Ovary (tissue), 9 donors: ENCODE measurements around the gene NPTXR. TPM values are rescaled to one million over a fixed set of nuclear protein-coding genes. Genes with fewer than 3 reads are reported as not detected.
"Not testable (repeated sequence)": the region's sequence is repeated elsewhere in the genome, so short reads cannot be mapped to it uniquely, and the experiment has no call there.

ENCODE experiments used
- DNase-seq, 5 donors: peaks; one replicate each; pipeline ENCODE4 v3.0.0-alpha.2; 2019 to 2020
- H3K27ac ChIP-seq, 2 donors: fragments of 200-600 bp; one replicate each; pipeline versions ENCODE4 v1.5.1 to v1.8.0; 2019 to 2022
- H3K27me3 ChIP-seq: fragments of 200-600 bp; one replicate; pipeline ENCODE4 v1.8.0; 2022
- H3K36me3 ChIP-seq: fragments of 200-600 bp; sonication (generic); one replicate; pipeline ENCODE4 v1.5.1; 2019
- H3K4me1 ChIP-seq: one replicate; pipeline ENCODE4 v1.8.1; 2013; ENCODE audit warnings: mild to moderate bottlenecking, moderate library complexity; ENCODE audit not compliant: insufficient read depth
- H3K4me3 ChIP-seq: fragments of 200-600 bp; sonication (generic); one replicate; pipeline ENCODE4 v1.5.1; 2017
- H3K9me3 ChIP-seq, 2 donors: fragments of 200-600 bp in 1 of 2; sonication (generic) in 1 of 2; one replicate each; pipeline versions ENCODE4 v1.5.1 to v1.8.1; 2013 to 2019; ENCODE audit warnings: mild to moderate bottlenecking in 1 of 2, moderate library complexity in 1 of 2
- CTCF ChIP-seq, 3 donors: fragments of 450-650 bp in 2 of 3; fragments of 200-600 bp in 1 of 3; IDR thresholded peaks; one replicate each; pipeline versions ENCODE4 v1.5.1 to v1.8.0; 2016 to 2022; ENCODE audit warnings: antibody characterized with exemption in 3 of 3, mild to moderate bottlenecking in 1 of 3
- EP300 ChIP-seq: sonication (generic); formaldehyde crosslinking; IDR thresholded peaks from one replicate; pipeline ENCODE4 v1.6.1; 2017; ENCODE audit warnings: antibody characterized with exemption
- POLR2A ChIP-seq: fragments of 450-650 bp; IDR thresholded peaks from one replicate; pipeline ENCODE4 v1.6.1; 2017; ENCODE audit warnings: antibody characterized with exemption, mild to moderate bottlenecking, moderate library complexity
- WGBS, 3 donors: extraction: QIAGEN DNeasy Blood & Tissue Kit in 1 of 3; methylation state at CpG; one replicate each; pipeline versions ENCODE4 v1.1.5 to v1.1.7; 2013 to 2017; 5-methylcytosine and 5-hydroxymethylcytosine counted together
- intact Hi-C, 4 donors: fragments of 100-400 bp; cut with DNase I; formaldehyde crosslinking; loops; one replicate each; pipeline versions ENCODE4 v1.11.0 to v1.15.1; 2022 to 2023
- polyA plus RNA-seq, 2 donors: library from polyadenylated mRNA; stranded (reverse); fragments of 200-250 nt in 1 of 2; fragments of 350-450 nt in 1 of 2; fragmentation: Illumina TruSeq in 1 of 2; extraction: RNeasy Lipid Tissue Mini Kit (QIAGEN cat#74804) in 1 of 2; gene quantifications; one replicate each; pipeline ENCODE4 v1.2.3, GENCODE V29; 2013 to 2014
- total RNA-seq, 7 donors: library from RNA; depleted of rRNA in 2 of 7; stranded (reverse); fragments of >200 nt in 2 of 7; fragmentation: NEBNext Ultra II Directional in 3 of 7; extraction: Animal tissue kit (Norgen Biotek cat#: 25700) in 3 of 7; gene quantifications; one replicate each; pipeline versions ENCODE4 v1.1.0 to v1.2.4, GENCODE V29; 2016 to 2023
- donor health status: DM: no; HTN: no; CAD: no; lungs with moderate emphysema.
- donor health status: DM: no; HTN: no; CAD: no.
- donor health status: Bipolar disorder and iron deficiency.
- donor health status: DM: yes; HTN: yes; CAD: no.
- donor health status: DM: no; HTN: no; CAD: no.
- donor health status: DM: yes; HTN: yes; CAD: no.

Gene NPTXR
- total and polyA plus RNA-seq, 9 donors: 5.2 to 23.1 (median 14.9) TPM

- no peak overlapping the region for H3K27ac ChIP-seq
- 58 to 72% (median 67%) methylated on average over 9 of the region's 9 CpGs for WGBS, 3 donors
- H3K4me1 ChIP-seq: peaks cover 10% of the 10 kb centered on the region
- H3K4me3 ChIP-seq: no peak overlapping the region
- intact Hi-C loops: no loop called here
- H3K27me3 ChIP-seq: no peaks in the 10 kb centered on the region
- TF ChIP-seq CTCF (IDR thresholded peaks at IDR 0.05) (no peak), EP300 (no peak), POLR2A (no peak)
- no peak for DNase-seq
- H3K9me3 ChIP-seq: no peaks in the 10 kb centered on the region
- no peaks in the 10 kb centered on the region for H3K36me3 ChIP-seq
Observed at GRCh38 chr22:38858492-38858891, 14.7 kb upstream of the NPTXR start.

- H3K27me3 ChIP-seq, H3K4me3 ChIP-seq, H3K4me1 ChIP-seq, H3K36me3 ChIP-seq, DNase-seq, H3K27ac ChIP-seq, H3K9me3 ChIP-seq, intact Hi-C loops: not testable (repeated sequence)
- 84 to 90% (median 86%) methylated on average over 7 of the region's 7 CpGs for WGBS, 3 donors
Observed at GRCh38 chr22:38854476-38854875, 10.6 kb upstream of the NPTXR start.

- 68 to 70% (median 69%) methylated on average over 5 of the region's 5 CpGs for WGBS, 3 donors
- intact Hi-C loops, H3K4me3 ChIP-seq, H3K36me3 ChIP-seq, H3K4me1 ChIP-seq, H3K27me3 ChIP-seq, H3K9me3 ChIP-seq, H3K27ac ChIP-seq, DNase-seq: not testable (repeated sequence)
Observed at GRCh38 chr22:38853883-38854282, 10.1 kb upstream of the NPTXR start.

- intact Hi-C loops: no loop called here
Observed at GRCh38 chr22:38853196-38853651, 9.4 kb upstream of the NPTXR start.

GRCh38 chr22:38852522-38852921, 8.7 kb upstream of the NPTXR start:
- WGBS, 3 donors: 87 to 100% (median 89%) methylated on average over 1 of the region's 1 CpG
- intact Hi-C loops: no loop called here
- H3K36me3 ChIP-seq: no peaks in the 10 kb centered on the region

More at GRCh38 chr22:38853196-38853651, 9.4 kb upstream of the NPTXR start:
- Histone ChIP-seq H3K9me3 (no peaks in the 10 kb centered on the region), H3K27ac (no peak overlapping the region), H3K36me3 (no peaks in the 10 kb centered on the region), H3K27me3 (no peaks in the 10 kb centered on the region), H3K4me3 (no peak overlapping the region), H3K4me1 (no peaks in the 10 kb centered on the region)
- WGBS, 3 donors: 75 to 82% (median 75%) methylated on average over 9 of the region's 9 CpGs
- no peak for DNase-seq
- no peak for TF ChIP-seq POLR2A
- no peak for TF ChIP-seq CTCF (IDR thresholded peaks at IDR 0.05)
- no peak for TF ChIP-seq EP300

More at GRCh38 chr22:38852522-38852921, 8.7 kb upstream of the NPTXR start:
- no peak for DNase-seq
- no peak for TF ChIP-seq EP300
- TF ChIP-seq CTCF (IDR thresholded peaks at IDR 0.05): no peak
- H3K27ac ChIP-seq: no peak overlapping the region
- H3K9me3 ChIP-seq: no peaks in the 10 kb centered on the region
- H3K4me1 ChIP-seq: no peaks in the 10 kb centered on the region
- no peak overlapping the region for H3K4me3 ChIP-seq
- no peaks in the 10 kb centered on the region for H3K27me3 ChIP-seq
